Thymus (tissue), 11 donors: ENCODE data around the gene DISP3. TPM values are rescaled to one million over a fixed set of nuclear protein-coding genes. Genes with fewer than 3 reads are reported as not detected.

Experiments
- DNase-seq, 9 donors: peaks; one replicate each; pipeline ENCODE4 v3.0.0-alpha.2; 2013; ENCODE audit warnings: low spot score in 9 of 9, low read depth in 6 of 9, missing footprints in 1 of 9
- H3K27ac ChIP-seq, 2 donors: one replicate each; pipeline ENCODE4 v1.5.1; 2013; ENCODE audit warnings: control low read depth in 1 of 2, low read depth in 1 of 2, low read length in 1 of 2, mild to moderate bottlenecking in 1 of 2, moderate library complexity in 1 of 2
- H3K27me3 ChIP-seq, 2 donors: one replicate each; pipeline ENCODE4 v1.5.1; 2013; ENCODE audit warnings: low read length in 1 of 2; ENCODE audit not compliant: control insufficient read depth in 2 of 2, insufficient read depth in 1 of 2
- H3K36me3 ChIP-seq, 2 donors: one replicate each; pipeline ENCODE4 v1.5.1; 2013; ENCODE audit warnings: low read length in 1 of 2, mild to moderate bottlenecking in 1 of 2, moderate library complexity in 1 of 2; ENCODE audit not compliant: control insufficient read depth in 2 of 2, insufficient read depth in 2 of 2
- H3K4me1 ChIP-seq, 2 donors: one replicate each; pipeline ENCODE4 v1.5.1; 2013; ENCODE audit warnings: low read length in 2 of 2; ENCODE audit not compliant: control insufficient read depth in 2 of 2, insufficient read depth in 2 of 2
- H3K4me3 ChIP-seq, 2 donors: one replicate each; pipeline ENCODE4 v1.5.1; 2013; ENCODE audit warnings: low read length in 2 of 2, control low read depth in 1 of 2, mild to moderate bottlenecking in 1 of 2
- H3K9me3 ChIP-seq, 2 donors: one replicate each; pipeline ENCODE4 v1.5.1; 2013; ENCODE audit warnings: low read length in 1 of 2, mild to moderate bottlenecking in 1 of 2; ENCODE audit not compliant: control insufficient read depth in 2 of 2, insufficient read depth in 1 of 2
- WGBS: extraction: QIAGEN DNeasy Blood & Tissue Kit; methylation state at CpG from one replicate; pipeline ENCODE4 v1.1.7; 2013; 5-methylcytosine and 5-hydroxymethylcytosine counted together
- polyA plus RNA-seq: library from polyadenylated mRNA; stranded (reverse); fragments of 200-250 nt; gene quantifications from one replicate; pipeline ENCODE4 v1.2.3, GENCODE V29; 2013
- total RNA-seq: library from RNA; stranded (reverse); fragments of 120-200 nt; gene quantifications from one replicate; pipeline ENCODE4 v1.2.4, GENCODE V29; 2013
- donor health status: healthy.

Gene DISP3
- total and polyA plus RNA-seq, 2 donors: 0.28 to 0.82 TPM

DNA sequence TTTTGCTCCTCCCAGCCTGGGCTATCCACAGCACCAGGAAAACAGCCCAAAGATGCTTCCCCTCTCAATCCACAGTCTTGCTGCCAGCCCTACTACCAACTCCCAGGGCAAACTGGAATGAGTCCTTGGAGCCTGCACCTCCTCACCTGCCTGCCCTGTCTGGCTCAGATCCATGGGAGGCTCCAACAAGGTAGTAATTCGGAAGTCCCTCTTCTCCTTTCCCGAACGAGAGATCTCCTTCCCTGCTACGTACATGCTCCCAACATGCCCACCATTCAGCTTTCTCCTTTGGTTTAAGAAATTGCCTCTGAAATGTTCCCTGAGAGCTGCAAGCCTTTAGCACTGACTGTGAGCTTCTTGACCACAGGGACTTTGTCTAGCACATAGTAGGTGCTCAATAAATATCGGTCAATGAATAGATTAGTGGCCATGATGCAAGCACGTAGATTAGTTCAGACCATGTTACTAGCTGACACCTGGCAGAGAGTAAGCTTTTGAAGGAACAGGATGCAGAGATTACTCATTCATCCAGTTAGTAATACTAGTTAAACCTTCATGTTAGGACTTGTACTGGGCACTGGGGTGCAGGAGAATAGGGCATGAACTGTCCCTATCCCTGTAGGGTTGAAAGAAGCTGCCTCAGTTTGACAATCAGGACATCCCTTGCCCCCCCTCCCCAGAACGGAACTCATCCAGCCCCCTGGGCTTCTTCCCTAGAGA lies 80.1 kb downstream of the DISP3 start:
- Histone ChIP-seq H3K9me3 (no peaks in the 10 kb centered on the region), H3K27ac (no peak overlapping the region), H3K4me1 (no peaks in the 10 kb centered on the region), H3K27me3 (peaks cover 0 to 27% of the 10 kb centered on the region in 2 donors), H3K36me3 (no peaks in the 10 kb centered on the region), H3K4me3 (no peak overlapping the region)
- no peak for DNase-seq
- 69% methylated on average over 7 of the region's 7 CpGs for WGBS

DNA sequence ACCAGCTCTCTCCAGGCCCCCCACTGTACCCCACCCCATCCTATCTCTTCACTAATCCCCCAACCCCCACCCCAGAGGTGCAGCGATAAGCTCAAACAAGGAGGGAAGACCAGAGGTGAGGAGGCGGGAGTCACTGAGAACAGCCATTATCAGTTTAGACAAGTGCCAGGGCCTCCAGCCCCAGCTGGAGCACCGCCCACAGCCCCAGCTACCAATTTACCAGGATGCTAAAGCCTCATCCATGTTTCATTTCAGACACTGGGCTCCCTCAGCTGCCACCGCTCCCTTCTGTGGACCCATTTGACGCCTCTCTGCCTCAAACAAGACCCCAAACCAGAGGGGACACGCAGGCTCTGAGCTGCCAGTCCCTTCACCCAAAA lies 80.6 kb downstream of the DISP3 start:
- H3K4me1 ChIP-seq: no peaks in the 10 kb centered on the region
- H3K36me3 ChIP-seq: no peaks in the 10 kb centered on the region
- H3K4me3 ChIP-seq: no peak overlapping the region
- WGBS: 72% methylated on average over 6 of the region's 6 CpGs
- no peak overlapping the region for H3K27ac ChIP-seq
- H3K27me3 ChIP-seq: peaks cover 0 to 27% of the 10 kb centered on the region in 2 donors
- H3K9me3 ChIP-seq: no peaks in the 10 kb centered on the region
- DNase-seq: no peak

GRCh38 chr1:11560061-11560460 lies 81.1 kb downstream of the DISP3 start:
- Histone ChIP-seq H3K4me3 (no peak overlapping the region), H3K27ac (no peak overlapping the region), H3K36me3 (no peaks in the 10 kb centered on the region), H3K27me3 (peaks cover 0 to 27% of the 10 kb centered on the region in 2 donors), H3K9me3 (no peaks in the 10 kb centered on the region), H3K4me1 (no peaks in the 10 kb centered on the region)
- WGBS: 93% methylated on average over 8 of the region's 8 CpGs
- no peak for DNase-seq

DNA sequence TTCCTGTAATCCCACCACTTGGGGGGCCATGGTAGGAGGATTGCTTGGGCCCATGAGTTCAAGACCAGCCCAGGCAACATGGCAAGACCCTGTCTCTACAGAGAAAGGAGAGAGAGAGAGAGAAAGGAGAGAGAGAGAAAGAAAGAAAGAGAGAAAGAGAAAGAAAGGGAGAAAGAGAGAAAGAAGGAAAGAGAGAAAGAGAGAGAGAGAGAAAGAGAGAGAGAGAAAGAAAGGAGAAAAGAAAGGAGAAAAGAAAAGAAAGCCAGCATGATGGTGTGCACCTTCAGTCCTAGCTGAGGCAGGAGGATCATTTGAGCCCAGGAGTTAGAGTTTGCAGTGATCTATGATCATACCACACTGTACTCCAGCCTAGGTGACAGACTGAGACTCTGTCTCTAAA lies 82.8 kb downstream of the DISP3 start:
- Histone ChIP-seq H3K27me3 (peaks cover 0 to 22% of the 10 kb centered on the region in 2 donors), H3K27ac (no peak overlapping the region), H3K9me3 (no peaks in the 10 kb centered on the region), H3K4me1 (no peaks in the 10 kb centered on the region), H3K36me3 (no peaks in the 10 kb centered on the region), H3K4me3 (no peak overlapping the region)
- DNase-seq: no peak

- peaks cover 0 to 16% of the 10 kb centered on the region in 2 donors for H3K27me3 ChIP-seq
- H3K4me3 ChIP-seq: no peak overlapping the region
- 94% methylated on average over 6 of the region's 6 CpGs for WGBS
- no peak overlapping the region for H3K27ac ChIP-seq
- no peak for DNase-seq
- no peaks in the 10 kb centered on the region for H3K36me3 ChIP-seq
- no peaks in the 10 kb centered on the region for H3K9me3 ChIP-seq
- no peaks in the 10 kb centered on the region for H3K4me1 ChIP-seq
Measured at GRCh38 chr1:11562664-11563063, 83.7 kb downstream of the DISP3 start.

GRCh38 chr1:11563560-11564069 lies 84.7 kb downstream of the DISP3 start:
- no peaks in the 10 kb centered on the region for H3K36me3 ChIP-seq
- H3K4me3 ChIP-seq: no peak overlapping the region
- no peak overlapping the region for H3K27ac ChIP-seq
- no peaks in the 10 kb centered on the region for H3K9me3 ChIP-seq
- 7% methylated on average over 14 of the region's 14 CpGs for WGBS
- no peaks in the 10 kb centered on the region for H3K4me1 ChIP-seq
- DNase-seq: no peak
- H3K27me3 ChIP-seq: peaks cover 0 to 11% of the 10 kb centered on the region in 2 donors

DNA sequence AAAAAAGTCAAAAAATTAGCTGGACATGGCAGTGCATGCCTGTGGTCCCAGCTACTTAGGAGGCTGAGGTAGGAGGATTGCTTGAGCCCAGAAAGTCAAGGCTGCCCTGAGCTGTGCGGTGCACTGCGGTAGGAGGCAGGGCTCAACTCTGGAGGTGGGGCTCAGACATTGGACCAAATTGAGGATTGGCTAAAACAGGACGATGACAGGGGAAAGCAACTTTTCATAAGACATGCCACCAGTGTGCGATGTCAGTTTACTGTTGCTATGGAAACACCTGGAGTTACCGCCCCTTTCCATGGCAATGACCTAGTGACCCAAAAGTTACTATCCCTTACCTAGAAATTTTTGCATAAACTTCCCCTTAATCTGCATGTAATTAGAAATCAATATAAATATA lies 85.3 kb downstream of the DISP3 start:
- Histone ChIP-seq H3K36me3 (no peaks in the 10 kb centered on the region), H3K4me3 (no peak overlapping the region), H3K9me3 (no peaks in the 10 kb centered on the region), H3K4me1 (no peaks in the 10 kb centered on the region), H3K27me3 (peaks cover 0 to 8% of the 10 kb centered on the region in 2 donors), H3K27ac (no peak overlapping the region)
- WGBS: 97% methylated on average over 5 of the region's 5 CpGs
- no peak for DNase-seq

- Histone ChIP-seq H3K4me1 (no peaks in the 10 kb centered on the region), H3K36me3 (no peaks in the 10 kb centered on the region), H3K4me3 (no peak overlapping the region), H3K27ac (no peak overlapping the region), H3K9me3 (no peaks in the 10 kb centered on the region), H3K27me3 (peaks cover 0 to 9% of the 10 kb centered on the region in 2 donors)
- WGBS: 94% methylated on average over 16 of the region's 16 CpGs
- DNase-seq: no peak
Measured at GRCh38 chr1:11566042-11566850, 87.3 kb downstream of the DISP3 start.
